ENCODE results near the gene RDH13. TPM values are rescaled to one million over a fixed set of nuclear protein-coding genes. Genes with fewer than 3 reads are reported as not detected.

RDH13 gene
- total and polyA plus RNA-seq, 2 of the 8 experiments (the other 6 are each of a cell fraction or from before 2014, with no cell fraction given) = 15.9 to 31.5 TPM

GRCh38 chr19:55086730-55087541, 24.0 kb upstream of the RDH13 start:
- H3K79me1 ChIP-seq (ENCODE audit: low read depth, low read length) = no peaks in the 10 kb centered on the region; the same call in 1 of the 2 replicates
- H3K4ac ChIP-seq (replicated peaks; ENCODE audit: insufficient read length, low read depth, low read length) = no peak overlapping the region
- peaks cover 0 to 3% (median 1%) of the 10 kb centered on the region in 4 experiments; a peak in 4 of 7 replicates for H3K27me3 ChIP-seq (replicated peaks in 1 of 4; ENCODE audit: control insufficient read depth in 3 of 4, extremely low read depth in 1 of 4, insufficient read depth in 3 of 4, low read length in 3 of 4)
- H2BK5ac ChIP-seq (ENCODE audit: low read depth, low read length) = no peak overlapping the region; the same call in 1 of the 2 replicates
- H4K91ac ChIP-seq (replicated peaks; ENCODE audit: insufficient read length, low read length) = no peak overlapping the region
- H3K9ac ChIP-seq (replicated peaks in 1 of 4; ENCODE audit: extremely low read depth in 1 of 4, low read depth in 3 of 4, low read length in 3 of 4) = peak overlapping the region; percentile 34 to 77 (median 44); a peak in 4 of 7 replicates
- H3K23ac ChIP-seq (ENCODE audit: insufficient read length) = no peak overlapping the region
- H3K56ac ChIP-seq (replicated peaks; ENCODE audit: insufficient read length, low read depth, low read length) = no peak overlapping the region
- H3K79me2 ChIP-seq (ENCODE audit: control insufficient read depth in 1 of 2, insufficient read depth in 2 of 2, low read length in 2 of 2) = no peaks in the 10 kb centered on the region
- peak overlapping the region; percentile 46 to 84 (median 72) for H3K4me3 ChIP-seq (ENCODE audit: extremely low read depth in 1 of 4, insufficient read depth in 2 of 4, low read depth in 3 of 4, low read length in 4 of 4)
- no peak overlapping the region for H2AFZ ChIP-seq (ENCODE audit: low read length)
- H2BK120ac ChIP-seq (replicated peaks; ENCODE audit: low read depth, low read length) = no peak overlapping the region
- H3K23me2 ChIP-seq (ENCODE audit: low read depth, low read length) = peaks cover 17% of the 10 kb centered on the region
- H3K27ac ChIP-seq (ENCODE audit: low read depth, low read length) = no peak overlapping the region
- peak overlapping the region; percentile 48 for H3K18ac ChIP-seq (ENCODE audit: extremely low read depth, low read length)
- H4K20me1 ChIP-seq (replicated peaks in 1 of 2; ENCODE audit: control insufficient read depth in 1 of 2, insufficient read depth in 2 of 2, low read length in 2 of 2) = peaks cover 14 to 15% of the 10 kb centered on the region in 2 experiments
- no peak overlapping the region for H3K14ac ChIP-seq (ENCODE audit: insufficient read length)
- FAIRE-seq (peak; percentile 84), DNase-seq (ENCODE audit: low read depth in 1 of 2, low spot score in 2 of 2) (peak; percentile 88 to 99)
- H2BK20ac ChIP-seq (ENCODE audit: low read length) = no peak overlapping the region
- H3K9me3 ChIP-seq (ENCODE audit: insufficient read depth in 2 of 2, low read depth in 1 of 2, low read length in 1 of 2) = no peaks in the 10 kb centered on the region
- 0 out of 2 replicates have a peak overlapping the region, but pooled peaks have one; percentile 58 for H4K8ac ChIP-seq (ENCODE audit: extremely low read depth, insufficient read depth, low read length)
- H4K5ac ChIP-seq (ENCODE audit: insufficient read length, low read depth, low read length) = no peak overlapping the region
- peak overlapping the region; percentile 71 to 98 for H3K4me2 ChIP-seq (ENCODE audit: insufficient read depth in 1 of 2, low read depth in 2 of 2, low read length in 2 of 2)
- WGBS, 2 experiments (ENCODE audit: extremely low coverage in 1 of 2, insufficient coverage in 1 of 2, insufficient read length in 1 of 2, insufficient replicate concordance in 2 of 2, low coverage in 1 of 2, low lambda C conversion rate in 2 of 2, missing lambda C conversion rate in 1 of 2) = 3% methylated on average over 54 of the region's 74 CpGs; no CpG with 5 or more reads in 1 of the 2 experiments
- H3K36me3 ChIP-seq (ENCODE audit: control insufficient read depth in 2 of 4, insufficient read depth in 4 of 4, low read length in 3 of 4) = peaks cover 0 to 5% (median 2%) of the 10 kb centered on the region in 4 experiments; a peak in 2 of 8 replicates
- peak overlapping the region; percentile 55; the same call in 1 of the 2 replicates for H2BK12ac ChIP-seq (ENCODE audit: low read depth, low read length)
- POLR2A ChIA-PET (ENCODE audit: partially characterized antibody) = interaction anchor here (0.6 to 8.7 kb wide), 12 partner anchors 8 to 321 kb away, joined by 3 to 72 read pairs (median 4); partner anchors contain the start of genes EPS8L1, PPP1R12C and UBE2S
- no peak overlapping the region for H2AK5ac ChIP-seq (ENCODE audit: low read depth, low read length)
- peaks cover 0 to 29% (median 21%) of the 10 kb centered on the region in 4 experiments; a peak in 6 of 7 replicates for H3K4me1 ChIP-seq (replicated peaks in 1 of 4; ENCODE audit: control insufficient read depth in 3 of 4, insufficient read depth in 4 of 4, low read length in 3 of 4)
- CTCF ChIA-PET (ENCODE audit: partially characterized antibody) = interaction anchor here (0.6 to 4.5 kb wide), 9 partner anchors 9 to 207 kb away, joined by 3 to 26 read pairs (median 3); partner anchors contain the start of gene RDH13
- H2BK15ac ChIP-seq (ENCODE audit: low read length) = no peak overlapping the region
- no peak for TF ChIP-seq CHD1 (IDR thresholded peaks at IDR 0.05; ENCODE audit: low read depth, low read length)
- TF ChIP-seq KDM1A (IDR thresholded peaks at IDR 0.05; ENCODE audit: borderline replicate concordance, low read length) = no peak
- TF ChIP-seq TAF7 (optimal IDR thresholded peaks at IDR 0.05; ENCODE audit: borderline replicate concordance, low read depth, low read length) = peak; percentile 22
- TF ChIP-seq TBP (IDR thresholded peaks at IDR 0.05; ENCODE audit: low read depth, low read length) = peak; percentile 78
- TF ChIP-seq SRF (IDR thresholded peaks at IDR 0.05; ENCODE audit: low read depth, low read length) = no peak
- peak; percentile 2; the same call in 1 of the 2 replicates for TF ChIP-seq USF2 (IDR thresholded peaks at IDR 0.05; ENCODE audit: low read length)
- TF ChIP-seq SP4 (IDR thresholded peaks at IDR 0.05; ENCODE audit: low read length) = no peak
- no peak for TF ChIP-seq TCF12 (IDR thresholded peaks at IDR 0.05; ENCODE audit: low read depth, low read length)
- TF ChIP-seq GABPA (IDR thresholded peaks at IDR 0.05; ENCODE audit: borderline replicate concordance, insufficient read depth, low read length) = 0 out of 2 replicates have a peak, but pooled peaks have one; percentile 16
- TF ChIP-seq EGR1 (IDR thresholded peaks at IDR 0.05; ENCODE audit: borderline replicate concordance, low read depth, low read length) = peak; percentile 24; the same call in 1 of the 2 replicates
